Measurements from ENCODE around the gene RAB11FIP2. TPM values are rescaled to one million over a fixed set of nuclear protein-coding genes. Genes with fewer than 3 reads are reported as not detected.

RAB11FIP2 gene
- total RNA-seq, 1 experiment from 2014 or later = 4.4 TPM

GRCh38 chr10:118092209-118092608 is 45.5 kb upstream of the RAB11FIP2 start:
- intact Hi-C loops (cut with micrococcal nuclease) = no loop called here
- no peak overlapping the region for H3K9ac ChIP-seq (ENCODE audit: low read length)
- ChIA-PET CTCF (no interaction called here), POLR2A (ENCODE audit: unreplicated experiment) (no interaction called here)
- DNase-seq (no peak), ATAC-seq (no peak)
- no TSS peak for BruUV-seq (replicated peaks)
- no peaks in the 10 kb centered on the region for H3K9me2 ChIP-seq (replicated peaks; ENCODE audit: low read length)
- no peaks in the 10 kb centered on the region for H4K20me1 ChIP-seq (ENCODE audit: low read length)
- H3K4me1 ChIP-seq (ENCODE audit: insufficient read depth, low read length) = no peaks in the 10 kb centered on the region
- no peaks in the 10 kb centered on the region for H3K36me3 ChIP-seq (ENCODE audit: low read depth, low read length)
- H3K4me3 ChIP-seq (ENCODE audit: low read length) = no peak overlapping the region
- no peaks in the 10 kb centered on the region for H3K27me3 ChIP-seq (ENCODE audit: low read length)
- no peaks in the 10 kb centered on the region for H3K9me3 ChIP-seq (ENCODE audit: low read length)
- no peak overlapping the region for H2AFZ ChIP-seq (ENCODE audit: low read length)
- no peak for TF ChIP-seq CTCF (conservative IDR thresholded peaks at IDR 0.05; ENCODE audit: low read depth, low read length)
- no peak for TF ChIP-seq EZH2phosphoT487 (IDR thresholded peaks at IDR 0.05; ENCODE audit: borderline replicate concordance, low read length)
- TF ChIP-seq EZH2 (IDR thresholded peaks at IDR 0.05; ENCODE audit: low read length, unreplicated experiment) = no peak
- H3K79me2 ChIP-seq (ENCODE audit: low read length) = no peaks in the 10 kb centered on the region
- H3F3A ChIP-seq (ENCODE audit: low read length, unreplicated experiment) = no peaks in the 10 kb centered on the region
- H3K27ac ChIP-seq (ENCODE audit: low read length) = no peak overlapping the region
- no peak overlapping the region for H3K4me2 ChIP-seq (ENCODE audit: low read length)

GRCh38 chr10:118080817-118081216 is 34.1 kb upstream of the RAB11FIP2 start:
- Histone ChIP-seq H3K36me3 (ENCODE audit: low read depth, low read length) (no peaks in the 10 kb centered on the region), H3K9me2 (replicated peaks; ENCODE audit: low read length) (no peaks in the 10 kb centered on the region), H2AFZ (ENCODE audit: low read length) (no peak overlapping the region), H3K4me3 (ENCODE audit: low read length) (no peak overlapping the region), H3K4me1 (ENCODE audit: insufficient read depth, low read length) (no peaks in the 10 kb centered on the region), H3K27ac (ENCODE audit: low read length) (no peak overlapping the region), H3F3A (ENCODE audit: low read length, unreplicated experiment) (no peaks in the 10 kb centered on the region), H3K9ac (ENCODE audit: low read length) (no peak overlapping the region), H3K9me3 (ENCODE audit: low read length) (no peaks in the 10 kb centered on the region), H3K27me3 (ENCODE audit: low read length) (no peaks in the 10 kb centered on the region), H3K79me2 (ENCODE audit: low read length) (no peaks in the 10 kb centered on the region), H4K20me1 (ENCODE audit: low read length) (no peaks in the 10 kb centered on the region), H3K4me2 (ENCODE audit: low read length) (no peak overlapping the region)
- no peak for DNase-seq
- intact Hi-C loops (cut with micrococcal nuclease) = no loop called here
- no peak for ATAC-seq
- BruUV-seq (replicated peaks) = no TSS peak
- POLR2A ChIA-PET (ENCODE audit: unreplicated experiment) = no interaction called here
- no peak for TF ChIP-seq EZH2 (IDR thresholded peaks at IDR 0.05; ENCODE audit: low read length, unreplicated experiment)
- CTCF ChIA-PET = no interaction called here

GRCh38 chr10:118076705-118077104 is 30.0 kb upstream of the RAB11FIP2 start:
- ATAC-seq (no peak), DNase-seq (no peak)
- POLR2A ChIA-PET (ENCODE audit: unreplicated experiment) = no interaction called here
- H3K79me2 ChIP-seq (ENCODE audit: low read length) = no peaks in the 10 kb centered on the region
- BruUV-seq (replicated peaks) = no TSS peak
- H3K4me2 ChIP-seq (ENCODE audit: low read length) = no peak overlapping the region
- H3K27me3 ChIP-seq (ENCODE audit: low read length) = no peaks in the 10 kb centered on the region
- CTCF ChIA-PET = no interaction called here
- no peaks in the 10 kb centered on the region for H4K20me1 ChIP-seq (ENCODE audit: low read length)
- intact Hi-C loops (cut with micrococcal nuclease) = no loop called here
- H3K36me3 ChIP-seq (ENCODE audit: low read depth, low read length) = no peaks in the 10 kb centered on the region
- TF ChIP-seq EZH2 (IDR thresholded peaks at IDR 0.05; ENCODE audit: low read length, unreplicated experiment) (no peak), EZH2phosphoT487 (IDR thresholded peaks at IDR 0.05; ENCODE audit: borderline replicate concordance, low read length) (no peak), CTCF (conservative IDR thresholded peaks at IDR 0.05; ENCODE audit: low read depth, low read length) (no peak)
- no peak overlapping the region for H2AFZ ChIP-seq (ENCODE audit: low read length)
- H3K4me1 ChIP-seq (ENCODE audit: insufficient read depth, low read length) = no peaks in the 10 kb centered on the region
- H3F3A ChIP-seq (ENCODE audit: low read length, unreplicated experiment) = no peaks in the 10 kb centered on the region
- H3K9me2 ChIP-seq (replicated peaks; ENCODE audit: low read length) = no peaks in the 10 kb centered on the region
- no peak overlapping the region for H3K27ac ChIP-seq (ENCODE audit: low read length)
- no peak overlapping the region for H3K4me3 ChIP-seq (ENCODE audit: low read length)
- no peak overlapping the region for H3K9ac ChIP-seq (ENCODE audit: low read length)
- no peaks in the 10 kb centered on the region for H3K9me3 ChIP-seq (ENCODE audit: low read length)
